ENCODE data around the gene FNBP1L. TPM values are rescaled to one million over a fixed set of nuclear protein-coding genes. Genes with fewer than 3 reads are reported as not detected.
A peak's percentile ranks its signal among the peaks of the same experiment; 100 is the strongest.

The FNBP1L gene
- total and polyA plus RNA-seq, 9 of the 15 experiments (the other 6 are each of a cell fraction or from before 2014, with no cell fraction given), result 1.4 to 6.9 (median 5.9) TPM

DNA sequence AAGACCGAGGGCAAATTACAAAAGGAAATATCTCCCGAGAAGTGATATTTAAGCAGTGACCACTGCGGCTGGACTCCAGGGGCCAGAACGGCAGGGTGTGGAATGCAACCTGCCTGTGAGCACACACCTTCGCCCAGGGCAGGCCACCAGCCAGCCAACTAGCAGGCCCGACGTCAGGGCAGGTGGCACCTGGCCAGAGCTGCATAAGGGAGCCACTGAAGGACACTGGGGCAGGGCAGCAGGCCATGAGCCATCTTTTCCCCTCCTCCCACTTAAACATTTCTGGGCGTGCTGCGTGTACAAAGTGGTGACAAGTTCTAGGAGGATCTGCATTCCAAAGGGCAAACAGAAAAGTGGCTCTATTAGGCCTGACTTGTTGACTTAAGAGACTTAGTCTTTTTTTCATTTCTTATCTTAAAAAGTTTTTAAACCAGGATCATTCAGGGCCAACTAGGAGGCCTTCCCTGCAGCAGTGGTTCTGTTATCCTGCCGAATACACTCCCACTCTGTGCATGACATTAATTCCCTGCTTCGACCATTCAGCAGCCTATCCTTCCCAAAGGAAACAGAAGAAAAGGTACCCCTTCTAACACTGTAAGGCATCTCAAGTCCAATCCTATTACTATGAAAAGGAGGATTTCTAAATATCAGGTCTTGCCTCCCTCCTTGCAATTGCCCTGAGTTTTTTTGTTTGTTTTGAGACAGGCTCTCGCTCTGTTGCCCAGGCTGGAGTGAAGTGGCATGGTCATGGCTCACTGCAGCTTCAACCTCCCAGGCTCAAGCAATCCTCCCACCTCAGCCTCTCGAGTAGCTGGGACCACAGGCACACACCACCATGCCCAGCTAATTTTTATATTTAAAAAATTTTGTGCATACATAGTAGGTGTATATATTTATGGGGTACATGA lies 137.4 kb downstream of the FNBP1L start:
- intact Hi-C loops (cut with micrococcal nuclease) (no loop called here), in situ Hi-C loops (cut with MboI) (no loop called here)
- no peaks in the 10 kb centered on the region for H3K36me3 ChIP-seq (ENCODE audit: control insufficient read depth, insufficient read depth, low read length)

More for the DNA sequence above, 137.4 kb downstream of the FNBP1L start:
- Histone ChIP-seq H4K20me1 (replicated peaks; ENCODE audit: control insufficient read depth, insufficient read depth, low read length) (no peaks in the 10 kb centered on the region), H3K4me2 (ENCODE audit: insufficient read depth, low read length) (no peak overlapping the region), H3K4me3 (no peak overlapping the region), H3K27me3 (ENCODE audit: control insufficient read depth in 2 of 2, insufficient read depth in 2 of 2, low read length in 2 of 2) (no peaks in the 10 kb centered on the region), H3K27ac (ENCODE audit: extremely low read depth, low read depth, low read length) (no peak overlapping the region), H3K9ac (ENCODE audit: insufficient read depth in 1 of 2, low read depth in 2 of 2, low read length in 2 of 2) (0 out of 4 replicates have a peak overlapping the region, but pooled peaks of 1 of the 2 experiments have one; percentile 16), H3K79me2 (ENCODE audit: control insufficient read depth, insufficient read depth, low read length) (no peaks in the 10 kb centered on the region), H2AFZ (ENCODE audit: low read depth, low read length) (peak overlapping the region; percentile 22; the same call in 1 of the 2 replicates), H3K9me3 (replicated peaks; ENCODE audit: control insufficient read depth, insufficient read depth, low read depth, low read length) (no peaks in the 10 kb centered on the region), H3K4me1 (replicated peaks in 1 of 2; ENCODE audit: control insufficient read depth in 2 of 2, insufficient read depth in 2 of 2, low read length in 2 of 2) (peaks cover 0 to 14% of the 10 kb centered on the region in 2 experiments; a peak in 3 of 5 replicates), H3K9me1 (ENCODE audit: control insufficient read depth, insufficient read depth, low read length) (no peaks in the 10 kb centered on the region)
- BruUV-seq (replicated peaks), result no TSS peak
- ATAC-seq, result peak; percentile 15; the same call in 1 of the 3 replicates
- 36% methylated on average over 13 of the region's 13 CpGs for WGBS (ENCODE audit: insufficient coverage, low coverage, missing lambda C conversion rate)
- POLR2A ChIA-PET, result interaction anchor here (0.6 kb wide), 1 partner anchor 58 kb away, joined by 3 read pairs; no protein-coding TSS in a partner anchor
- FAIRE-seq, result no peak
- CTCF ChIA-PET (ENCODE audit: low intra/inter-chr PET ratio), result no interaction called here
- DNase-seq (ENCODE audit: extremely low read depth in 1 of 4, low spot score in 3 of 4), result no peak
- TF ChIP-seq POLR3G (IDR thresholded peaks at IDR 0.05; ENCODE audit: extremely low read depth, insufficient read length, insufficient replicate concordance) (no peak), ADNP (tag; IDR thresholded peaks at IDR 0.05) (no peak), ZNF57 (CRISPR knock-in tag; IDR thresholded peaks at IDR 0.05) (no peak), CXXC5 (CRISPR knock-in tag; IDR thresholded peaks at IDR 0.05) (no peak), BDP1 (IDR thresholded peaks at IDR 0.05; ENCODE audit: insufficient read depth, insufficient read length) (no peak), MYC (IDR thresholded peaks at IDR 0.05; ENCODE audit: low read depth, low read length) (no peak), MYC (CRISPR knock-in tag; IDR thresholded peaks at IDR 0.05; ENCODE audit: borderline replicate concordance, low read depth) (no peak), KLF13 (tag; IDR thresholded peaks at IDR 0.05; ENCODE audit: borderline replicate concordance, low read depth) (no peak), ZNF75A (CRISPR knock-in tag; IDR thresholded peaks at IDR 0.05) (no peak), HNRNPLL (IDR thresholded peaks at IDR 0.05; ENCODE audit: low read depth, low read length, poor library complexity, severe bottlenecking) (no peak), ZNF77 (CRISPR knock-in tag; IDR thresholded peaks at IDR 0.05) (no peak), ZZZ3 (IDR thresholded peaks at IDR 0.05) (no peak), CEBPB (tag; IDR thresholded peaks at IDR 0.05) (no peak), HMG20B (CRISPR knock-in tag; IDR thresholded peaks at IDR 0.05) (no peak)
- TF ChIP-seq, protein P1, sequence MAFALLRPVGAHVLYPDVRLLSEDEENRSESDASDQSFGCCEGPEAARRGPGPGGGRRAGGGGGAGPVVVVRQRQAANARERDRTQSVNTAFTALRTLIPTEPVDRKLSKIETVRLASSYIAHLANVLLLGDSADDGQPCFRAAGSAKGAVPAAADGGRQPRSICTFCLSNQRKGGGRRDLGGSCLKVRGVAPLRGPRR (CRISPR knock-in tag; IDR thresholded peaks at IDR 0.05), result no peak
